Inferior parietal cortex (tissue), 1 donor: ENCODE data around the gene CARD9.
A peak's percentile ranks its signal among the peaks of the same experiment; 100 is the strongest.

Source experiments
- DNase-seq: peaks from one replicate; pipeline ENCODE4 v3.0.0-alpha.2; 2016; ENCODE audit errors: extremely low spot score

CARD9 gene

DNA sequence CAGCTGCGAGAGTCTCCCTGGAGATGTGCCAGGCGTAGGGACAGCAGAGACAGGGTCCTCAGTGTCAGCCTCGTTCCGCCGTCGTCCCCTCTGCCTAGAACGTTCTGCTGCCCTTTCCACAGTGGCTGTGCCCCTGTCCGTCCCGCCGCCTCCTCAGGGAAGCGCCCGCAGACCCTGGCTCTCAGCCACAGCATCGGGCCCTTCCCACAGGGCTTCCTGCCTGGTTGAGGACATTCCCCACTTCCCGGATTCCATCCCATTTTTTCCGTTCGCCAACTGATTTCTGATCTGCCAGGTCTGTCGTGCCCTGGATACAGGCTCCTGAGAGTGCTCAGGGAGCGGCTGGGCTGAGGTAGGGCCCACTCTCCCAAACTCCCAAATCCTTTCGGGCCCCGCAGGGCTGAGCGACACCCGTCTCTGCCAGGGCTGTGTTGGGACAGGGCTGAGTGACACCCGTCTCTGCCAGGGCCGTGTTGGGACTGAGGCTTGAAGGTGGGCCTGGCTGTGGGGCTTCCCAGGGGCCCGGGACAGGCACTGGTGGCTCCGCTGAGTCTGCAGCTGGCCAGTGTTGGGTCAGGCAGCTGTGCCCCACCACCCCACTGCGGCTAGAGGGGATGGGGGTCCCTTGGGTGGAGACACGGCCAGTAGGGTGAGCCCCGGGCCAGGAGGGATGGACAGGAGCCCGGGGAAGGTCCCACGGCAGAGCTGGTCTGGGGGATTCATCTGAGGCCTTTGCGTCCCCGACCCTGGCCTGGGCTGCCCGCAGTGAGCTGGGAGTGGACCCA, 25.8 kb downstream of the CARD9 start:
- DNase-seq, result no peak

DNA sequence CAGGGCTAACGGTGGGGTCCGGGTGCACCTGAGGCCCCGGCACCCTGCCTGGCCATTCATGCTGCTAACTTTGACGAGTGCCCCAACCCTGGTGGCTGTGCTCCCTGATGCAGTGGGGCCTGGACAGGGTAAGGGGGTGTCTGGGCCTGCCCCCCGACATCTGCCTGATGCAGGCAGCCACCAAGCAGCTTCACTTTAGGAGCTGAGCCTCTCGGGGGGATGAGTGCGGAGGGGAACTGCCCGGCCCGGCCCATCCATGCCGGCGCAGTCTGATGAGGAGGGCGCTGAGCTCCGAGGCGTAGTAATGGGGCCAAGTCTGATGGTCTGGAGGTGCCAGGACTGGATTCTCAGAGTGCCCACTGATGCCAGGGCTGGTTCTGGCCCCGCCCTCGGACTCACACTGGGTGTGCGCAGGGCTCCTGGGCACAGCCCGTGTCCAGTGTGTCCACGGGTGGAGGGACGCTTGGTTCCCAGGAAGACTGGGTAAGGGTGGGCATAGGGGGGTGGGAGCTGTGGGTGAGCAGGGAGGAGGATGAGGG, 26.5 kb downstream of the CARD9 start:
- DNase-seq, result no peak

DNA sequence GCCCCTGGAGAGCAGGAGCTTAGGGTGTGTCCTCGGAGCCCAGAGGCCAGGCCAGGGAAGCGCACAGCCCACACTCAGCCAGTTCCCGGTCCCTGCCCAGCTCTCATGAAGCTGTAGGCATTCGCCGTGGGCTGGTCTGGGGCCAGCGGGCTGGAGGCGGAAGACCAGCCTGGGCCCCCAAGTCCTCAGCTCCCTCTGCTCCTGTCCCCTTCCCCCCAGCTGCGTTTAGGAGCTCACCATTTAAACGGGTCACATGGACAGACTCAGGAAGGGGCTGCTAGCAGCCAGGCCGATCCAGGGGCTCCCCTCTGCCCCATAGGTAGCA, 27.4 kb downstream of the CARD9 start:
- no peak for DNase-seq

DNA sequence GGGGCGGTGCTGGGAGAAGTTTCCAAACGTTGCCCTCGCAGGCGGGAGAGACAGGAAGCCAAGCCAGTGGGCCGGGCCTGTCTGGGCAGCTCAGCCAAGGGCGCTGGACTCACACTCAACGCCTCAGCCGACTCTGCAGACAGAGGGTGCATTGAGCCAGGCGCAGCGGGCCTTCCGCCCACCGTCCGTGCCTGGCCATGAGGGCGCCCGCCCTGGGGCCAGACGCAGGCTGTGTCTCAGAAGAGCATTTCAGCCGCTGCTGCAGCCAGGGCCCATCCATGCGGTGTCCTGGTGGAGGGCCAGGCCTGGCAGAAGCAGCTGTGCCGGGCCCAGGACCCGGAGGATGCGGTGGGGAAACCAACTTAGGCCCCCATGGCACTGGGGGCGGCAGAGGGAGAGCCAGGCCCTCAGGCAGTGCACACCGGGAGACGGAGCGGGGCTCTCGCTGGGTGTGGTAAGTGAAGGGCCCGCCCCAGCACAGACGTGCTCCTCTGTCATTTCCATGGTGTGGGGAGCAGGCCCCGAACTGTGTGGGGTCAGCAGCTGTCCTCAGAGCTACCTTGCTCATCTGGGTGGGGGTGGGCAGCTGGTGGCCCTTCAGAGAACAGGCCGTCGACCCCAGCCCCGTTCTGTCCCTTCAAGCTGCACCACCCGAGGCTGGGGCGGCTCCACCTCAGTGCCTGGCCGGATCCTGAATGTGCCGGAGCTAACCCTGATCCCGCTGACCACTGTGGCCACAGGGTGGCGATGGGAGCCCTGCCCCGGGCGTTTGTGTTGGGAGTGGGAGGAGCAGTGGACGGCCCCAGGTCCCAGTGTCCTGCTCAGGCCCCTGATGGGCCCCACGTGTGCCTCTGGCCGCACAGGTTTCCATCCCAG, 27.9 kb downstream of the CARD9 start:
- peak; percentile 63 for DNase-seq

DNA sequence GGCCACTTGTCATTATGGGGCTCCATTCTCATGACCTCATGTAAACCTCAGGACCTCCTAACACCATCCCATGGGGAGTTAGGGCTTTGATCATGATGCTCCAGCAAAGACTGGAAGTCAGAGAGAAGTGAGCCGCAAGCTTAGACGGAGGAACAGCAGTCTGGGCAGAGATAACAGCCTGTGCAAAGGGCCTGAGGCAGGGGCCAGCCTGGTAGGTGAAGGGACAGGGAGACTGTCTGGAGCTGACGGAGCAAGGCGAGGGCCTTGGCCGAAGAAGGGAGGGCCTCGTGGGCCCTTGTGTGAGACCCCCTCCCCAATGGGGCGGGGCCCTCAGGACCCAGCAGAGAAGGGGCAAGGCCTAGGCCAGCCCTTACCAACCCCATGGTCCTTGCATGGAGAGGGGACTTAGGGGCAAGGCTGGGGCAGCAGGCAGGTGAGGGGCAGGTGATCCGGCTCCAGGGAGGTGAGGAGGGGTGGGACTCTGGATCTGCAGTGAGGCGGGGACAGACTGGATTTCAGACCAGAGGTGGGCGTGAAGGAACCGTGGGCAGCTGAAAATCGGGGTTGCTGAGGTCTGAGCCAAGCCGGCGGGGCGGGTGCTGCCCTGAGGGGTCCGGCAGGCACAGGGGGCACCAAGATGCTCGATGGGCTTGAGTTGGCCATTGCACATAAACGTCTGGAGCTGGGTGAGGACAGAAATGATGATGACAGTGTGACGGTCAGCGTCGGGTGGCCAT, 28.8 kb downstream of the CARD9 start:
- no peak for DNase-seq

DNA sequence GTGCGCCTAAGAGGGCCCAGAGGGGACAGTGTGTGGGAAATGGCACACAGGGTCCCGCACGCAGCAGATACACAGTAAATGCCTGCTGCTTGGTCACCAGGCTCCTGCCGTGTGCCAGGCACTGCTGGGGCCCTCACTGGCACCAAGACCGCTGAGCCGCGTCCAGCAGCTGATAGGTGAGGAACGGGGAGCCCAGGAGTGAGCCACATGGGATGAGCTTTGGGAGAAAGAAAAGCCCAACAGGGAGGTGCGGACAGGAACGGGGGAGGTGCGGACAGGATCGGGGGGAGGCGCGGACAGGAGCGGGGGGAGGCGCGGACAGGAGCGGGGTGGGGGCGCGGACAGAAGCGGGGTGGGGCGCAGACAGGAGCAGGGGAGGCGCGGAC, 29.6 kb downstream of the CARD9 start:
- no peak for DNase-seq

DNA sequence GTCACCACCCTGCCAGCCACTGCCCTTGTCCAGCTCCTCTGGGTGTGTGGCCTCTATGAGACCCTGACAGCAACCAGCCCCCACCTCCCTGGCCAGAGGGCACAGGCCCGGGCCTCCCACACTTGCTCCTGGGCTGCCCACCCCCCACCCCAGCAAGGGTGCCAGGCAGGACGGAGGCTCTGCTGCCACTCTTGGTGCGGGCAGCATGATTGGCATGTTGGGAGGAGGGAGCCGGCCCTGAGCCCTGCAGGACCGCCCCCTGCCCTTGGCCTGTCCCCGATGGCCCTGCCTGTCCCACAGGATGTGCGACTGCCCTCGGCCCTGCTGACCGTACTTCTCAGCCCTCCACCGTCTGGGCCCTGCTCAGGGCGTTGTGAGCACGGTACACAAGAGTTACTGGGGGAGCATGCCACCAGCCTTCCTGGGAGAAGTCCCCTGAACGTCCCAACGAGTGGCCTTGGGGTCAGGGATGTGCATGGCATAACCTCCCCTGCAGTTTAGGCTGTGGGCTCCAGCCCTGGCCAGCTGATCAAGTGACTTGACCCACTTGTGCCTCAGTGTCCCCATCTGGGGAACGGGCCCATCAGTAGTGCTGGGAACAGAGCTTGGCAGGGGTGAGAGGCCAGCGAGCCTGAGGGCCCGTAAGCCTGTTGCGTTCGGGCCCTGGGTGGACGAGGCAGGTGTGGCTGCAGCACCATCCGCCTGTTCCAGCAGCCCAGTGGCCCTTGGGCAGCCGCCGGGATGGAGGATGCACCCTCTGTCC, 30.2 kb downstream of the CARD9 start:
- DNase-seq, result no peak

DNA sequence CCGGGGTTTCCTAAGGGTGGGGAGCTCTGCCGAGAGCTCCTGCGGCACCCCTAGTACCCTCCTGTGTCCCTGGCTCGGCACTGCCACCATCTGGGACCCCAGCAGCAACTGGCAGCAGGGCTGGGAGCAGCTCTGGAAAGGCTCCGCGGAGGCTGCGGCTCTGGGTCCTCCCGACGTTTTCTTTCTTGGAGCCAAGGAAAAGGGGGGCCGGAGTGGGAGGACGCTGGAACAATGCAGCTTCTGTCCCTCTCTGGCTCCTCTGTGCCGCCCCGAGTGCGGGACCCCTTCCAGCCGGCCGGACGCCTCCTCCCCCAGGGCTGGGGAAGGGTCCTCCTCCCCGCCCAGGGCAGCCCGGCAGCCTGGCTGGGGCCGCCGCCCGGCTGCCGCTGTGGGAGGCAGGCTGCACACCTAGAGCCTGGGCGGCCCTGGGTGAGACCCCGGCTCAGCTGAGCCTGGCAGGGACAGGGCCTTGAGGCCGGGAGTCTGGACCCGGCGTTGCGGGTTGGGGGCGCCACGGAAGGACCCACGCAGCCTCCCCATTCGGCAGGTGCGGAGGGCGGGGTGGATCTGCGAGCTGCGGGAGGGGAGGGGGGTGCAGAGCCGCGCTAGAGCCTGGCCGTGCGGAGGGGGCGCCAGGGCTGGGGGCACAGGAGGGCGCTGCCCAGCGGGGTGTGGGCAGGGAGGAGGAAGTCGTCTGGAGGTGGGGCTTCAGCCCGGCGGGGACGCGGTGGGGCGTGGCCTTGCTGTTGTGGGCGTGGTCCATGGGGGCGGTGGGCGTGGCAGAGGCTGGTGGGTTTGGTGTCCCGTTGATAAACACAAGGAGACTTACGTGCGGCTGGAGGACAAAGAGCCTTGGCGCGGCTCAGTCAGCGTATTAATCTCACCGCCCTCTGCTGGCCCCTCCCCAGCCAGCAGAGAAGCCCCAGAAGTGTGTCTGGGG, 31.0 kb downstream of the CARD9 start:
- peak; percentile 35 for DNase-seq

DNA sequence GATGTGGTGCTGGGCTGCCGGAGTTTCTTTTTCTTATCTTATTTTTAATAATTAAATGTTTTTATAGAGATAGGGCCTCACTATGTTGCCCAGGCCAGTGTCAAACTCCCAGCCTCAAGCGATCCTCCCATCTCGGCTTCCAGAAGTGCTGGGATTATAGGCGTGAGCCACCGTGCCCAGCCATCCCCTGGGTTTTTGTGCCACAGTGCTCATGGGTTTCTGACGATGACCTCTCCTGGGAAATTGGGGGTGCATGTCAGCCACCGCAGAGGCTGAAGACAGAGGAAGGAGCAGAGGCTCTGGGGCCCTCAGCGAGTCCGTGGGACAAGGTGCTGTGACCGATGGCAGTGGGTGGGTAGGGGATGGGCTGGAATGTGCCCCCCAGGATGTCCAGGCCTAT, 31.7 kb downstream of the CARD9 start:
- no peak for DNase-seq

DNA sequence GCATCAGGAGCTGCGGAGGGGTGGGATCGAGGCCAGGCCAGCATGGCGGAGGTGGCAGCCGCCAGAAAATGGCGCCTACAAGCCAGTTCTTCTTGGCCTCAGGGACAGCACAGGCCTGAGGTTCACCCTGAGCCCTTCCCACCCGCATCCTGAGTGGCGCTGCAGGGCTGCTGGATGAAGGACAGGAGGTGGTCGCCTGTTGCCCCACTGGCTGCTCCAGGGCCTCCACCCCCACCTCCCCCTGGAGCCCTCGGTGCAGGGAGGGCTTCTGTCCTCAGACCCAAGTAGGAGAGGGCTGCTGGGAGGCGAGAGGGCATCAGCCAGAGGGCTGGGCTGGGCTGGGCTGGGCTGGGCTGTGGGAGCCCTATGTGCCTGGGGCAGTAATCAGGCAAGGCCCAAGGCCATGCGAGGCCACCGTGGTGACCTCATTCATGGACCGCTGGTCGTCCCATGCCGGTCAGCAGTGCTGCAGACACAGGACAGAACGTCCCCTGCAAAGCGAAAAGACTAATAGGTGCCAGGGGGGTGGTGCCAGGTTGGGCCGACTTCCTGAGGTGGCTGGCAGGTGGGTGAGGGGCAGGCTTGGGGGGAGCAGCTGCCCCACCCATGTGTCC, 32.3 kb downstream of the CARD9 start:
- no peak for DNase-seq

DNA sequence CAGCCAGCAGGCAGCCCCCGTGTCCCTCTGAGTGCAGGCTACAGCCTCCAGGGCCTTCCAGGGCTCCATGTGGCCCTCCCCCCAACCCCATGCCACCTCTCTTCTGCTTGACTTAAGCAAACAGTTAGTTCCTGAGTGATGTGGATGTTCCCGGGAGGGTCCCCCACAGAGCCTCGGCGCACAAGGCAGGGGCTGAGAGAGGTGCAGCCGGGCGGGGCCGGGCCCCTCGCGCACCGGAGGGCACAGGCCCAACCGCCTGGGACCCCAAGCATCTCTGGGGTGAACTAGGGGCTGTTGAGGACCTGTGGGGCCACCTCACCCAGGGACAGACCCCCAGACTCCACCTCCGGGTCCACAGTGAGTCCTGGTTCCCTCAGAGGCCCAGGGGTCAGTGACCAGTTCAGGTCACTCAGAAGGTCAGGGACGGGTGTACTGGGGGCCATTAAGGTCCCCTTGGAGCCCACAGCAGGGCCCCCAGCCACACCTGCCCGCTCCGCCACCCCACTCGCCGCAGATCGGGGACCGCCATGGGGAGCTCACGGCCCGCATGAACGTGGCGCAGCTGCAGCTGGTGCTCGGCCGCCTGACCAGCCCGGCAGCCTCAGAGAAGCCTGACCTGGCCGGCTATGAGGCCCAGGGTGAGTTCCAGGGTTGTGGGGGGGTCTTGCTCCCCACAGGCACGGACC, 33.0 kb downstream of the CARD9 start:
- no peak for DNase-seq

DNA sequence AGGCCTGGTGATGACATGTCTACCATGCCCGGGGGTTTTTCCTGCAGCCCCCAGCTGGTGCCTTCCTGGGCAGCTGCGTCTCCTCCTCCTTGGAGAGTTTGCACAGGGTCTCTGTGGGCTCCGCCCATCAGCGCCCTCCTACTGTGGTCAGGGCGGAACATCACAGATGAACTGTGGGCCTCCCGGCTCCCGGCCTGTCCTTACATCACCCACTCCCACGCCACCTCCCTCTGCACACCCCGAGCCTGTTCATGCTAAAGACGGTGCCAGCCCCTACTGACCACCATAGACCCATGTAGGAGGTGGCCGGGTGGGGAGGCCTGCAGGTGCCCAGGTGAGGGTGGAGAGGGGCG, 33.5 kb downstream of the CARD9 start:
- DNase-seq, result no peak

DNA sequence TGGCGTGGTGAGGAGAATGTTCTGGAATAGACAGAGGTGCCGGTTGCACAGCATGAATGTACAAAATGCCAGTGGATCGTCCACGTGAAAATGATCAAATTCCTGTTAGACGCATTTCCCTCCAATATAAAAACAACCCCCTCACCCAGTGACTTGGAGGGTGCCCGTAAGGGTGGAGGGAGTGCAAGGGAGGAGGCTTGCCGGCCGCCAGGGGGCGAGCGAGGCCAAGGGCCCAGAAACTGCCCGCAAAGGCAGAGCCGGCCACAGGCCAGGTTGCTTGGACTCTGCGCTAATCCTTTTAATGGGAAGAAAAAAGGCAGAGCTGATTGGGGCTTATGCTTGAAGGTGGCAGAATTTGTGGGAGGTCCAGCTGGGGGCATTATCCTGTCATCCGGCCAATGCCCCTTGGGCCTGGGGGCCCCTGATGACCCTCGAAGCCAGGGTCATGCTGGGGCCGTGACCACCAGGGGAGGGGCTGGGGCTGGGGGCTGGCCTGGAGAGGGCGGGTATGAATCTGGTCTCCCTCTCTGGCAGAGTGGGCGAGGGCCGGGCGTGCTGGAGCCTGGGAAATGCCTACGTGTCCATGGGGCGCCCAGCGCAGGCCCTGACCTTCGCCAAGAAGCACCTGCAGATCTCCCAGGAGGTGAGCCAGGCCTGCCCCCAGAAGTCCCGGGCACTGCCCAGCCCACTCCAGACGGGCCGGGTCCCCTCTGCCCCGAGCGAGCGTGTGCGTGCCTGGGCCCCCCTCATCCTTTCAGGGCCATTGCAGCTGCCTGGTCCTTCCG, 34.1 kb downstream of the CARD9 start:
- DNase-seq, result peak; percentile 64

DNA sequence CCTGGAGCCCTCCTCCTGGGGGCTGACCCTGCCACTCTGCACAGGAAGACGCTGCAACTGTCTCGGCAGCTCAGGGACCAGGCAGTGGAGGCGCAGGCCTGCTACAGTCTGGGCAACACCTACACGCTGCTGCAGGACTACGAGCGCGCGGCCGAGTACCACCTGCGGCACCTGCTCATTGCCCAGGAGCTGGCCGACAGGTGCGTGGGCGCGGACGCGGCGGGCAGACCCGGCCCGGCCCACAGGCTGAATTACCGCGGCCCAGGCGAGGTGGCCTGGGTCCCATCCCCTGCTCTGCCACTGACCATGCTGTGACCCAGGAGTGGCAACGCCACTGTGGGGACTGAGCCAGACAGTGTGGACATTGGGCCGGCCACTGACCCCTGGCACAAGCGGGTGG, 35.0 kb downstream of the CARD9 start:
- no peak for DNase-seq

DNA sequence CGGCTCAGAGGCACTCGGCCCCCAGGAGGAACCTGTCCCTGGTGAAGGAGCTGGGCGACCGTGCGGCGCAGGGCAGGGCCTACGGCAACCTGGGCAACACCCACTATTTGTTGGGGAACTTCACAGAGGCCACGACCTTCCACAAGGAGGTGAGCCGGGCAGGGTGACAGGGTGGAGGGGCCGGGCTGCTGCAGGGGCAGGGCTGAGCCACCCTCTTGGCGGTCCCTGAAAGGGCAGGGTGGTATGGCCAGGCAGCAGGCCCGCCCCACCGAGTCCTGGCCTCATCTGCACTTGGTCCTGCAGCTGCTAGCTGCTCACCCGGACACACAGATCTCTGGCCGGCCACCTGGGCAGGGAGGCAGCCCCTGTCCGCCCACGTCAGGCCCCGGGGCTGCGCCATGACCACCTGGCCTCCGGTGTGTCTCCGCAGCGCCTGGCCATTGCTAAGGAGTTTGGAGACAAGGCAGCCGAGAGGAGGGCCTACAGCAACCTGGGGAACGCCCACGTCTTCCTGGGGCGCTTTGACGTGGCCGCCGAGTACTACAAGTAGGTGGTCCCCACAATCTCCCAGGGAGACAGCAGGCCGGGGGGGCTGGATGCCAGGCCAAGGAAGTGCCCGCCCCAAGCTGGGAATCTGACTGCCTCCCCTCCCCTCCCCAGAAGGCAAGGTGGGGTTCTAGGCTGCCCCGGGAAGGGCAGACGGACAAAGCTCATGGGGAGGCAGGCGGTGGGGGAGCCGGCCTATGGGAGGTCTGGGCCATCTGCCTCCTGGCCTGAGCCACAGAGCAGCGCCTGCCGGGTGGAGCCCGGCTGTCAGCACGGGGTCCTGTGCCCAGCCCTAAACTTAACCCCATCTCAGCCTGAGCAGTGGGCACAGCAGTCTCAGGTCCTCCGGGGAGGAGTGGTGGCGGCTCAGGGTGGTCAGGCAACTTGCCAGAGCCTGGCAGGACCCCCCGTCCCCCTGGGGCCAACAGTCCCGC, 35.8 kb downstream of the CARD9 start:
- no peak for DNase-seq

DNA sequence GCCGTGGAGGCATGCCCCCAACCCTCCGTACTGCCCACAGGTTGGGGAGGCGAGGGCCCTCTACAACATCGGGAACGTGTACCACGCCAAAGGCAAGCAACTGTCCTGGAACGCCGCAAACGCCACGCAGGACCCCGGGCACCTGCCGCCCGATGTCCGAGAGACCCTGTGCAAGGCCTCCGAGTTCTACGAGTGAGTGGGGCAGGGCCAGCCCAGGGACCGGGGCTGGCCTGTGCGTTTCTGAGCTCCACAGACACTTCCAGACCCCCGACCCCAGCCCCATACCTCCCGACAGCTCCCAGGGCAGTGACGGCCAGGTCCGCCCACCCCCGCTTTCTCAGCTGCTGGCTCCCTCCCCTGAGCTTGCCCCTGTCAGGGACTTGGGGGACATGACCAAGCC, 36.6 kb downstream of the CARD9 start:
- no peak for DNase-seq

DNA sequence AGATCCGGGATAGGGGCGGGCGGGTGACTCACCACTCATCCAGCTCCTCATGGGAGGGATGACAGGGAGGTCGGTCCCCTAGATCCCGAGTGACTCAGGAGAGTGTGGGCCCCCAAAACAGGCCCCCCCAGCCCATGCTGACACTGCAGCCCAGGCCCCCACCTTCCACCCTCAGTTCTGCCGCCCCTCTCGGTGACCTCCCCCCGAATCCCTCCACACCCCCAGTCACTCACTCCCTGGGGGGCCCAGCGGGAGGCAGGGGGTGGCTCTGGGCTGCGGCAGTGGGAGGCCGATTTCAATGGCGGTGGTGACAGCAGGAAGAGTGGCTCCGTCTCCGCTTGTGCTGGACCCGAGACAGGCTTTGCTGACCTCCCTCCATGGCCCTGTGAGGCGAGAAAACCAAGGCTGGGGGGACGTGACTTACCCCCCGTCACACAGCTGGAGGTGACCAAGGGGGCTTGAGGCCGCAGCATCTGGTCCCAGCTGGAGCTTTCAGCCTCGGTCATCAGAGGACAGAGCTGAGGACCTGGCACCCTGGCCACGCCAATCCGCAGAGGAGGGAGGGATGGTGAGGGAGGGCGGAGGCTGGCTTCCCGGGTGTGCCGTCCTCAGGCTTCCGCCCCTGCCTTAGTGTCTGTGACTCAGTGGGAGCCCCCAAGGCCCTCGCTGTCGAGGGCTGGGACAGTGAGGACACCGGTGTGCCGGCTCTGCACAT, 37.2 kb downstream of the CARD9 start:
- no peak for DNase-seq
